Measurements from ENCODE around the gene SETD5.
A peak's percentile ranks its signal among the peaks of the same experiment; 100 is the strongest.

SETD5 gene

GRCh38 chr3:9388142-9388541 lies 9.3 kb upstream of the SETD5 start:
- DNase-seq = no peak

DNA sequence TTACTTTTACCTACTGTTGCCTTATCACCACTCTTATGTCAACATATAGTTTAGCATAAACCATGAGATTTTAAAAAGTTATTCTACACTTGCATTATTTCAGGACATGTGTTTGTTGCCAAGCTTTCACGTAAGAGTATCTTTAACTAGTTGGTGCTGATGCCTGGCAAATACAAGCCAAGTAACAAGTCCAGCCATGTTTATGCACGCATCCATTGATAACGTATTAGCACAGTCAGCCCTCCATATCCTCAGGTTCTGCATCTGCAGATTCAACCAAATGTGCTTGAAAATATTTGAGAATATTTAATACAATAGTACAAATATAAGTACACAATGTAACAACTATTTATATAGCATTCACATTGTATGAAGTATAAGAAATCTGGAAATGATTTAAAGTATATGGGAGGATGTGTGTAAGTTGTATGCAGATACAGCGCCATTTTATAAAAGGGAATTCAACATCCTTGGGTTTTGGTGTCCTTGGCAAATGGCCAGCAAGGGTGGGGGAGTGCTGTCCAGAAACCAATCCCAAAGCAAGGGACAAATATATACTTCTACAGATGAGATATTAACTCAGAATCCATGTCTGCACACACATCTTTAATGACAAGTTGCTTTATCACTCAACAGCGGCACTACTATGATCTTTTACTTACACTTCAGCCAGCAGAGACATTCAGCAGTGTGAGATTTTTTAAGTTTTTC lies 8.7 kb upstream of the SETD5 start:
- DNase-seq = no peak

- DNase-seq = no peak
These were observed 7.0 kb upstream of the SETD5 start for GRCh38 chr3:9390265-9390888.

GRCh38 chr3:9392041-9392440 lies 5.4 kb upstream of the SETD5 start:
- no peak for DNase-seq

GRCh38 chr3:9395570-9396300 lies 1.7 kb upstream of the SETD5 start:
- no peak for DNase-seq

DNA sequence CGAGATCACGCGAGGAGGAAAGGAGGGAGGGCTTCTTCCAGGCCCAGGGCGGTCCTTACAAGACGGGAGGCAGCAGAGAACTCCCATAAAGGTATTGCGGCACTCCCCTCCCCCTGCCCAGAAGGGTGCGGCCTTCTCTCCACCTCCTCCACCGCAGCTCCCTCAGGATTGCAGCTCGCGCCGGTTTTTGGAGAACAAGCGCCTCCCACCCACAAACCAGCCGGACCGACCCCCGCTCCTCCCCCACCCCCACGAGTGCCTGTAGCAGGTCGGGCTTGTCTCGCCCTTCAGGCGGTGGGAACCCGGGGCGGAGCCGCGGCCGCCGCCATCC lies 1.1 kb upstream of the SETD5 start:
- peak; percentile 84 for DNase-seq

DNA sequence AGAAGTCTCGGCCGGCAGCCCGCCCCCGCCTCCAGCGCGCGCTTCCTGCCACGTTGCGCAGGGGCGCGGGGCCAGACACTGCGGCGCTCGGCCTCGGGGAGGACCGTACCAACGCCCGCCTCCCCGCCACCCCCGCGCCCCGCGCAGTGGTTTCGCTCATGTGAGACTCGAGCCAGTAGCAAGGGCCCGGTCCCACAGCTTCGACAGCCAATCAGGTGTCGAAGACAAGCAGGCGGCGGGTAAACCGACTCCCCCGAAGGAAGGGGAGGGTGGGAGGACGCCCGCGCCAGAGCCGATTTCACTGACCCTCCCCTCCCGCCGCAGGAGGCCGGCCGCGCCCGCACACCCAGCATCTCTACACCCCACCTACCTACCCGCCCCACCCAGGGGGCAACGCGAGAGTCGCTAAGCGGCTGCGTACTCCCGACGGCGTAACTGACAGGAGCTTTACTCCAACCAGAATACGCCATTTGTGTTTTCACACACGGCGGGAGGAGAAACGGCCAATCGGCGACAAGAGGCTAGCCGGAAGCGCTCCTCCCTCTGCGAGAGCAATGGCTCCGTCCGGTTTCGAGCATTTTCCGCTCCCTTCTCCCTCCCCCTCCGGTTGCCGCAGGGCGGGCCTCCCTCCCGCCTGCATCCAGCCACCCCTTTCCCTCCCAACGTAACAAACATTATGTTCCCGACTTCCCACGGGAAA lies 633 bp upstream of the SETD5 start:
- DNase-seq = peak; percentile 97

DNA sequence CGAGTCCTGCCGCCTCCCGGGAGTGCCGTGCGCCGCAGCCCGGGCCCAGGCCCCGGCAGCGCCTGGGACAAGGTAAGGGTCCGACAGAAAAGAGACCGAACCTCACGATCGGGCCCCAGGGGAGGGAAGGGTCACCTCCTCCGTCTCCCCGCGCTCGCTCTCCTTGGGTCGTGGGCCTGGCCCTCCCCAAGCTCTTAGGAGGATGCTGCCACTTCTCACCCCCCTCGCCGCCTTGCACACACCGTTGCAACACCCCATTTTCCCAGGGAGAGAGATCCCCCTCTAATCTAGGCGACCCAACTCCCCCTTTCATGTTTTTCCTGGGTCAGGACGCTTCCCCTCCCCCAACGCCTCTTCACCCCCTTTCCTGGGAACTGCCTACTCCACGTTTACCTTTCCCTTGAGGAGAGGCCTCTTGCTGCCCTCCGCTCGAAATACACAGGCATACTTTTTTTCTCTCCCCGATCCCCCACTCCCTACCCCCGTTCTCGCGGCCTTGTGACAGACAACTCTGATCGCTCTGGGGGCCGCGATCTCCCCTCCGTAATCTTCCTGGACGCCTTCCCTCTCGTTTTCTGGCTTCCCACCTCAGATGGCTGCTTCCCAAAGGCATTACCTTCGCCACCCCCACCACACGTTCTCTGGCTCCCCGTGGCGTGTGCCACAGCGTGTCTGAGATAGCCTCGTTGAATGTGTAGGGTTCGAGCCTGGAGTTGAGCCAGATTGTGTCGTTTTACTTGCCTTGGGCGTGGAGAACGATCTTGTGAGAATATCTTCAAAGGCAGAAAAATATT lies 688 bp downstream of the SETD5 start:
- peak; percentile 36 for DNase-seq

- peak; percentile 42 for DNase-seq
These were observed 1.4 kb downstream of the SETD5 start for GRCh38 chr3:9398700-9399336.

DNA sequence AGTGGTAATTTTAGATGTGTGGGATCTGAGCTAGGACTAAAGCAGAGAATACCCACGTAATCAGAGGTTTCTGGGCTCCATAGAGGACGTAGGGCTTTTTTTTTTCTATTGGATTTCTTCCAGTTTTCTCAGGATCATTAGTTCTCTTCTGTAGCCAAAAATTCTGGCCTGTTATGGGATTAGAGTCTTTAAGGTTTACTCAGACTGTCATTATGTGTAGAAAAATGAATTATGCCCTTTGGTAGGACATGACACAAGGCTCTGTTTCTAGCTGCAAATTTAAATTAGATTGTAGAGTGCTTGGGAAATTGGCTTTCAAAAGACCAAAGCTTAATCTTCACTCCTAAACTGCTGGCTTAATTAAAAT lies 1.9 kb downstream of the SETD5 start:
- no peak for DNase-seq

GRCh38 chr3:9399746-9400145 lies 2.3 kb downstream of the SETD5 start:
- no peak for DNase-seq

DNA sequence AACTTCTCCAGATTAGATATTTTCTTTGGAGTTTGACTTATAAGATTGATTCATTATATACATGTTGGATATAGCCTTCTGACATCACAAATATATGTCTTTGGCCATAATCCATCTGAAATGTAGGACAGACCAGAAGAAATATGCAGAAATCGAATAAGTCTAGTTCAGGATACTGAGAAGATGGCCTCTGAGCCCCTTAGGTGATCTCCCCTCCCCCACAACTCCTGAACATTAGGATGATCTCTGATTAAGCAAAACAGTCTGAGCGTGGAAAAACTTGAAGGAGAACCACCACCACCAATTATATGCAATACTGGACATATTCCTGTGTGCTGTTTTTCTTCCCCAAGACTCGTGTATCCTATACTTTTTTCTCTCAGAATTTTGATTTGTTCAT lies 3.2 kb downstream of the SETD5 start:
- no peak for DNase-seq

GRCh38 chr3:9401986-9402385 lies 4.6 kb downstream of the SETD5 start:
- no peak for DNase-seq

GRCh38 chr3:9402410-9403228 lies 5.2 kb downstream of the SETD5 start:
- no peak for DNase-seq

- DNase-seq = no peak
These were observed 6.0 kb downstream of the SETD5 start for GRCh38 chr3:9403463-9403862.

DNA sequence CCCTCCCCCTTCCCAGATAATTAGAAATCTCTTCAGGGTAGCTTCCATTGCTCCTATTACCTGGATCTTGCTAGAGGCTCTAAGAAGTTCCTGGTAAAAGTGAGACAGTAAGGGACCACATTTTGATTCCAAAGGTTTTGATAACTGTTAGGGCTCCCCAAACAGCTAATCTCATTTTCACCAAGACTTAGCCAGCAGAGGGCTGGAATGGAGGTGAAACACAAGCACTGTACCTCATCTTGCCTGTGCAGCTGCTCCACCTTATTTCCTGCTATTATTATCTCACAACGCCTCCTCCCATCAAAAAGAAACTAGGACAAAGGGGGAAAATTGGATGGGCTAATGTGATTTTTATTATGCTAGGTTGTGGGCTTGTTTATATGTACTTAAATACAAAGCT lies 7.3 kb downstream of the SETD5 start:
- no peak for DNase-seq

DNA sequence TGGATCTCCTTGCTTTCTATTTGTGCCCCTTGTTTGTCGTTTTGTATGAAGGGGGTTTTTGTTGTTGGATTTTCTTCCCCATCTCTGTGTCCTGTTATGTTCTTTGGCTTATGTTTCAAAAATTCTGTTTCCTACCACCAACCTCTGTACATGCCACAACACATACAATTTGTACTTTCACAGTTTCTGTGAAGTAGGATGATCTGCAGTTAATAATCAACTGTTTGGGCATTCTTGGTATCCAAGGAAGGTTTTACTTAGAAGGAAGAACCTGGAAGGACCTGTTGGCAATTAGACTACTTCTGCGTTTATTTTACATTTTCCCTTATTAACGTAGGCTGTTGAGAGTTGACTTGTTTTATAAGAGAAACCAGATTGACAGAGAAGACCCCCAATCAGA lies 8.3 kb downstream of the SETD5 start:
- no peak for DNase-seq

- DNase-seq = no peak
These were observed 9.6 kb downstream of the SETD5 start for GRCh38 chr3:9406856-9407626.

DNA sequence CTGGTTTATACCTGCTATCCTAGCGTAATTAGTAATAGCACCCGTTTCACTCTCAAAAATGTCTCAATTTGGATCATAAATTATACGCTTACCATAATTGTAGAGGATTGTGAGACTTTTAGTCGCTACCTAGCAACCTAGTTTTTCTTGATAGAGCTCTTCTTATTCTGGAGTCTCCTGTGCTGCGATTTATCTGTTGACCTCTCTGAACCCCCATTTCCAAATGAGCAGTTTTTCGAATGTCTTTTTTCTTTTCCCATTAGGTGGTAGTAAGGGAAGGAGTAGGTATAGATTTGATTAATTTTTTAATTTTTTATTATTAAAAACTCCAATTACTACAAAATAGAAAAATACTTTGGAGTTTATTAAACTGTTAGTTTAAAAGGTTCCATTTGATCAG lies 10.6 kb downstream of the SETD5 start:
- no peak for DNase-seq

DNA sequence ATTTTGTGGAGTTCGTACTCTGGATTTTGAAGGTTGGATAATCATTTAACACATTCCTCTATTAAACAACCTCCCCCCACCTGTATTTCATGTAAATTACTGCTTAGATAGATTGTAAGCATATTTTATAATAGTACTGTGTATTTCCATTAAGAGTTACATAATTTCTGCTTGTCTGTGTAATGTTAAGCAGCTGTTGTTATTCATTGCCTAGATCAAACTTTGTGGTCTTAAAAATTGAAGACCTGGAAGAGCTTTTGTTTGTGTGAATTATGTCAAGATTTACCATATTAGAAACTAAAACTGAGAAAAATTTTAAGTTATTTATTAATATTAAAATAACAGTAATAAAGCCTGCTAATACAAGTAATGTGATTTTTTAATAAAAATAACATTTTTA lies 11.1 kb downstream of the SETD5 start:
- DNase-seq = no peak
